ENCODE measurements around the gene UGT1A7.

- TF ChIP-seq CTCF (IDR thresholded peaks at IDR 0.05) (no peak), ZFX (IDR thresholded peaks at IDR 0.05; ENCODE audit: borderline replicate concordance) (no peak)
These were observed 26.4 kb downstream of the UGT1A7 start for GRCh38 chr2:233707940-233708644.

Data from 22Rv1 (cell line).